ENCODE results near the gene REG1A. TPM values are rescaled to one million over a fixed set of nuclear protein-coding genes. Genes with fewer than 3 reads are reported as not detected.

REG1A gene
- total RNA-seq, 1 donor from 2014 or later = 8.8 TPM

DNA sequence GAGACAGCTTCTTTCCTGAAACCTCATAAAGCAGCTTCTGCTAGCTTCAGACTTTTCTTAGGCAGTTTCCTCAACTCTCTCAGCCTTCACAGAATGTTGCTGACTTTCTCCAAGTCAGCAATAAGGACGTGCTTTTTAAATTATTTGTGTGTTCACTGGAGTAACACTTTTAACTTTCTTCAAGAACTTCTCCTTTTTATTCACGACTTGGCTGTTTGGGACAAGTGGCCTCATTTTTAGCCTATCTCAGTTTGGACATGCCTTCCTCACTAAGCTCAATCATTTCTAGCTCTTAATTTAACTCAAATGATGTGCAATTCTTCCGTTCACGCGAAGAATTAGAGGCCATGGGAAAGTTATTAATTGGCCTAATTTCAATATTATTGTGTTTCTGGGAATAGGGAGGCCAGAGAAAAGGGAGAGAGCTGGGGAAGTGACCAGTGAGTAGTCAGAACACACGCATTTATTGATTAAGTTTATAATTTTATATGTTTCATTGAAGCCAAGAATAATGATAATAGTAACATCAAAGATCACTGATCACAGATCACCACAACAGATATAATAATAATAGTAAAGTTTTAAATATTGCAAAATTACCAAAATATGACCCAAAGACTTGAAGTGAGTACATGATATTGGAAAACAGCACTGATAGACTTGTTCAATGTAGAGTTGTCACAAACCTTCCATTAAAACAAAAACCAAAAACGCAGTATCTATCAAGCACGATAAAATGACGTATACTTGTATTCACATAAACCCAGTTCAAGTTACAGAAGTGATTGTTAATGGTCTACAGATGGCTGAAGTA, 4.8 kb downstream of the REG1A start:
- no peak for DNase-seq (ENCODE audit: low spot score)

DNA sequence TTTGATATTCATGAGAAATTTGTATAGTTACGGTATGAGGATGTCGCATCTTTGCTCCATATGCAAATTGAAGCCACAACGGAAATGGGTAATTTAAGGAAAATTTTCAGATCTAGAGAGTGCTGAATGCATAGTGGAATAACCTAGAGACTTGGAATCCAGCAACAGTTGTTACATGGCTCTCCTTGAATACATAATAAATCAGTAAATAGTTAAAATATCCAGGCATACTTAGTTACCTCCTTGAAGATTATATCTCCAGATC, 5.4 kb downstream of the REG1A start:
- no peak for DNase-seq (ENCODE audit: low spot score)

- DNase-seq (ENCODE audit: low spot score) = no peak
These were observed 8.1 kb downstream of the REG1A start for GRCh38 chr2:79128406-79128805.

GRCh38 chr2:79129260-79129659, 9.0 kb downstream of the REG1A start:
- DNase-seq (ENCODE audit: low spot score) = no peak

DNA sequence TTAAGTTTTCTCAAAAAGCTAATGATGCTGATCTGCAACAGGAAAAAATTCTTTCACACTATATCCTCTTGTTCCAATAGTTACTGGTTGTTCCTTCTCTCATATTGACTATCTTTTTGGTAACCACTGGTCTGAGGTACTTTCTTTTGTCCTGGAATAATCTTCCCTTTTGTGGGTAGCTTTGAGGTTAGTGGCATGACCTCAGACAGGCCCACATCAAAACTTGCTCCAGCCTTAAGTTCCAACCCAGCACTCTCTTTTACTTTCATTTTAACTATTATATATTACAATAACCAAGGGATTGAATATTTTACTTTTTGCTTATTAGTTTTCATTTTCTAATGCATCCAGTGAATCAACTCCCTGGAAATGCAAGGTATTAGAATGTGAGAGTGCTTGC, 9.5 kb downstream of the REG1A start:
- no peak for DNase-seq (ENCODE audit: low spot score)

GRCh38 chr2:79131687-79132086, 11.4 kb downstream of the REG1A start:
- no peak for DNase-seq (ENCODE audit: low spot score)

GRCh38 chr2:79138385-79138784, 18.1 kb downstream of the REG1A start:
- no peak for DNase-seq (ENCODE audit: low spot score)

DNA sequence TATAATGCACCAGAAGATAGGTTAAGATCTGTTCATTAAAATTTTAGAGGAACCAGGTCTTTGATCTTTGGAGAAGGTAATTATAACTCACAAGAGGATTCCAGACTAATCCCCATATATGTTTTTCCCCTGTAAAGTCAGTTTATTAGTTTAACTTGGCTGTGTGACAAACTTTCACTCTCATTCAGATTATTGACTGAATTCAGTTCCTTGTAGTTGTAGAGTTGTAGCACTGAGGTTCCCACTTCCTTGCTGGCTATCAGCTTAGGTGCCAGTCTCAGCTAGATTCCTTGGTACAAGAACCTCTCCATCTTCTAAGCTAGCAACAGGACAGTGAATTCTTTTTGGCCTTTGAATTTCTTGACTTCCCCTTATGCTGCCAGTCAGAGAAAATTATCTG, 19.1 kb downstream of the REG1A start:
- no peak for DNase-seq (ENCODE audit: low spot score)

- DNase-seq (ENCODE audit: low spot score) = no peak
These were observed 35.7 kb downstream of the REG1A start for GRCh38 chr2:79155826-79156476.

DNA sequence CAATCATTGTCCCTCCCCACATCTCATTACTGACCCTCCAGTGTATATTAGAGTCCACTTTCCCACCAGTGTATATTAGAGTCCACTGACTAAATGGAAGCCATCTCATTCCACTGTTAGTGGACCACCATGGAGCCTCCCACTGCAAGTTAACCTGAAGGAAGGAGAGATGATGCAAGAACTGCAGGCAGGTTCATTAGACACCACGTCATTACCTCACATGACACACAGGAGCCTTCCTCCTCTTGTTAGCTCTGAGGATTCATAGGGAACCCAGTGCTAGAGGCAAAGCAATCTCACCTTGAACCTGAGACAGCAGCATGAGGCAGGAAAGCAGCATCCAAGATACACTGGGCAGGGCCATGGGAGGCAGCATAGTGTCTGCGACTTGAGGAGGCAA, 38.7 kb downstream of the REG1A start:
- no peak for DNase-seq (ENCODE audit: low spot score)

DNA sequence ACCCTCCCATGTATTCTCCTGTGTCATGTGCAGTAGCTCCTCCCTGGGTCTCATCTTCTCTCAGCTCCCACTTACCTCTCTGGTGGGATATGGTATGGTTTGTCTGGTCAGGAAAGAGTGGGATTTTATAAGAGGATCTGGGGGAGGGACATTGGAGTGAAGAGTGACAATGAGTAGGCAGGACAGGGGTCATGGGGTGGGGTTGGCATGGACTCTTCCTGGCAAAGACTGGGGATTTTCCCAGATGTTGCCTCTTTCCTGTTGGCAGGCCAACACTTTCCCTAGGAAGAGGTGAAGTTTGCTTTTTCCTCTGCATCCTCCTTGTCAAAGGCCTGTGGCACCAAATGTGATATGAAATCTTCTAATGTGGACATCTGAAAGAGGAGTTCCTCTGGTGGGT, 39.4 kb downstream of the REG1A start, which contains the start of gene REG3A:
TSS of gene REG3A (minus strand) at position 101 of the 400 bp plus-strand sequence. CDS start 348 bp downstream, outside the sequence.
- DNase-seq (ENCODE audit: low spot score) = no peak

DNA sequence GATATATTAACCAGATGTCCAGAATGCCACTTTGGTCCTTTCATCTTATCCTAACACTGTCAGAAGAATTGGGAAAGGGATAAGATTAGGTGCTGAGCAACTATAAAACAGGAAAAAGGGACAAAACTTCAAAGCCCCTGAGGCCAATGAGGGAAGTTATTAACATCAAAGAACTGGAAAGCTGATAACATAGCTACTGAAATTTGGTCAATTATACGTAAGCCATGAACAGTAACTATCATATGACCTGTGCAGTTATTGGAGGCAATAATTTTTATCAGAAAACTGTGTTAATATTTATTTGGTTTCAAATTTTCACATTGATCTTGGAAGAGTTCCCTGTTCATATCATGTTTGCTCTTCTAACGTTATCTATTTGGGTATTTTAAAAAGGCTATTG, 41.8 kb downstream of the REG1A start:
- DNase-seq (ENCODE audit: low spot score) = no peak

- no peak for DNase-seq (ENCODE audit: low spot score)
These were observed 42.5 kb downstream of the REG1A start for GRCh38 chr2:79162801-79163200.

- DNase-seq (ENCODE audit: low spot score) = no peak
These were observed 51.2 kb downstream of the REG1A start for GRCh38 chr2:79171348-79171958.

Other genes with a start within 250 kb of the REG1A start
- gene REG3G, start 94.8 kb upstream of the REG1A start, total RNA-seq = not detected
- gene REG1B, start 32.5 kb upstream of the REG1A start, total RNA-seq = 2.6 TPM
- gene REG3A, start 39.3 kb downstream of the REG1A start, total RNA-seq = 3.3 TPM